Measurements from ENCODE around the gene PEPD.

Gene PEPD

GRCh38 chr19:33373453-33374235 is 147.9 kb downstream of the PEPD start, which contains the start of gene CEBPG:
CEBPG (plus strand) TSS chr19:33373709; CDS start chr19:33379240, 5,531 bp downstream.
- H3K4me2 ChIP-seq = peak within 1 kb of the TSS; percentile 86
- H2AFZ ChIP-seq (ENCODE audit: low read depth) = peak within 1 kb of the TSS; percentile 79
- peaks cover 46% of the 10 kb centered on the region for H3K79me2 ChIP-seq (ENCODE audit: insufficient read depth, low read depth)
- peaks cover 39% of the 10 kb centered on the region for H3K4me1 ChIP-seq (ENCODE audit: low read depth, poor library complexity, severe bottlenecking)
- peak within 1 kb of the TSS; percentile 95 for H3K27ac ChIP-seq
- no peaks in the 10 kb centered on the region for H3K36me3 ChIP-seq (ENCODE audit: insufficient read depth)
- peaks cover 25% of the 10 kb centered on the region for H4K20me1 ChIP-seq (ENCODE audit: insufficient read depth)
- H3K9ac ChIP-seq = peak within 1 kb of the TSS; percentile 98
- H3K4me3 ChIP-seq (IDR thresholded peaks at IDR 0.05; ENCODE audit: insufficient read depth, low read depth, low read length) = peak within 1 kb of the TSS; percentile 45
- TF ChIP-seq CTCF (conservative IDR thresholded peaks at IDR 0.05; ENCODE audit: low read depth, low read length) = no peak
- H3K27me3 ChIP-seq (ENCODE audit: insufficient read depth, low read depth) = no peaks in the 10 kb centered on the region

- H3K4me2 ChIP-seq = no peak overlapping the region
These were observed 150.8 kb downstream of the PEPD start for GRCh38 chr19:33370783-33371182.

DNA sequence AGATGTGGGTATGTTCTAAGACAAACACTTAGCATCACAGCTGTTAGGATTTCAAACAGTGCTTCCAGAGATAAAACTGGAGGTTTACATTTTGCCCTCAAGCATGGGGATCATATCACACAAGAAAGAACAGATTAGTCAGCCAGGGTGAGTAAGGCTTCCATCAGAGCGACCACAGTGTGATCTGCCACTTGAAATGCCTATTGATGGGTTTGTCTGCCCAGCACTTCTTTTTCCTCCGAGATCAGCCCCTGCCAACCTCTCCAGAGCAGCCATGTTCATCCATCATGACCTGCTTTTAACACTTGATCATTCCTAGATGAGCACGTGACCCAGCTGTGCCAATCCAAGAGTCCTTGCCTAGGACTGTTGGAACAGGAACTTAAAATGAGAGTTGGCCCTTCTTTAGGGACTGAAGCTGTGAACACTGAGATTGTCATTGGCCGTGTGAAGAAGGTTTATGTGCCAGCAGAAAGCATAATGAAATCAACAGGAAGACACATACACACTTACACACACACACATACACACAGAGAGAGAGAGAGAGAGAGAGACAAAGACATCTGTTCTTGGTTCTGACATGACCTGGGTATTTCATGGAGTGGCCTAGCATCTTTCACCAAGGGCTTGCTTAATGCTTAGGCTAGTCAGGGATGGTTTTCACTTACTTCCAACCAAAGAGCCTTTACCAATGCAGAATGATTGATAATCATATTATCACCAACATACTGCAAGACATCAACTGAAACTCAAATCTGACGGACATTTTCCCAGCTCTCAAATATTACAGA is 153.3 kb downstream of the PEPD start:
- Histone ChIP-seq H3K9ac (no peak overlapping the region), H3K79me2 (ENCODE audit: insufficient read depth, low read depth) (no peaks in the 10 kb centered on the region), H3K27me3 (ENCODE audit: insufficient read depth, low read depth) (no peaks in the 10 kb centered on the region), H3K4me3 (IDR thresholded peaks at IDR 0.05; ENCODE audit: insufficient read depth, low read depth, low read length) (no peak overlapping the region), H2AFZ (ENCODE audit: low read depth) (no peak overlapping the region), H3K4me2 (no peak overlapping the region), H3K4me1 (ENCODE audit: low read depth, poor library complexity, severe bottlenecking) (no peaks in the 10 kb centered on the region), H3K36me3 (ENCODE audit: insufficient read depth) (no peaks in the 10 kb centered on the region), H4K20me1 (ENCODE audit: insufficient read depth) (no peaks in the 10 kb centered on the region), H3K27ac (no peak overlapping the region)
- TF ChIP-seq CTCF (conservative IDR thresholded peaks at IDR 0.05; ENCODE audit: low read depth, low read length) = no peak

More at GRCh38 chr19:33370783-33371182, 150.8 kb downstream of the PEPD start:
- no peaks in the 10 kb centered on the region for H3K27me3 ChIP-seq (ENCODE audit: insufficient read depth, low read depth)
- peaks cover 12% of the 10 kb centered on the region for H3K4me1 ChIP-seq (ENCODE audit: low read depth, poor library complexity, severe bottlenecking)
- peaks cover 18% of the 10 kb centered on the region for H3K79me2 ChIP-seq (ENCODE audit: insufficient read depth, low read depth)
- no peak overlapping the region for H3K4me3 ChIP-seq (IDR thresholded peaks at IDR 0.05; ENCODE audit: insufficient read depth, low read depth, low read length)
- no peak overlapping the region for H3K9ac ChIP-seq
- no peak for TF ChIP-seq CTCF (conservative IDR thresholded peaks at IDR 0.05; ENCODE audit: low read depth, low read length)
- H3K36me3 ChIP-seq (ENCODE audit: insufficient read depth) = no peaks in the 10 kb centered on the region
- peaks cover 14% of the 10 kb centered on the region for H4K20me1 ChIP-seq (ENCODE audit: insufficient read depth)
- H3K27ac ChIP-seq = no peak overlapping the region
- H2AFZ ChIP-seq (ENCODE audit: low read depth) = no peak overlapping the region

DNA sequence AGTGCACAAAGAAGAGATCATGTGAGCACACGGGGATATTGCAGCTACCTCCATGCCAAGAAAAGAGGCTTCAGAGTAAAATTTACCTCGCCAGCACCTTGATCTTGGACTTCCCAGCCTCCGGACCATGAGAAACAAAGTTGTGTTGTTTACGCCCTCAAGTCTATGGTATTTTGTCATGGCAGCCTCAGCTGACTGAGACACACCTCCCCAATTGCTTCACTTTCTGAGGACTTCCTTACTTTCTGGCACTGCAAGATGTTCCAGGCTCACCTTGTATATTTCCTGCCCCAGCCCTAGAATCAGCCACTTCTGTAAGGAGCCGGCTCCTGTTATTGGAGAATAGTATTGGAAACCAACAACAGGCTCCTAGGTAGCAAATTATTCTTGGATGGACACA is 154.7 kb downstream of the PEPD start:
- no peaks in the 10 kb centered on the region for H3K36me3 ChIP-seq (ENCODE audit: insufficient read depth)
- no peak overlapping the region for H3K4me2 ChIP-seq
- H3K9ac ChIP-seq = no peak overlapping the region
- no peaks in the 10 kb centered on the region for H4K20me1 ChIP-seq (ENCODE audit: insufficient read depth)
- no peak overlapping the region for H2AFZ ChIP-seq (ENCODE audit: low read depth)
- no peaks in the 10 kb centered on the region for H3K27me3 ChIP-seq (ENCODE audit: insufficient read depth, low read depth)
- H3K79me2 ChIP-seq (ENCODE audit: insufficient read depth, low read depth) = no peaks in the 10 kb centered on the region
- H3K27ac ChIP-seq = no peak overlapping the region
- no peak for TF ChIP-seq CTCF (conservative IDR thresholded peaks at IDR 0.05; ENCODE audit: low read depth, low read length)
- no peak overlapping the region for H3K4me3 ChIP-seq (IDR thresholded peaks at IDR 0.05; ENCODE audit: insufficient read depth, low read depth, low read length)
- no peaks in the 10 kb centered on the region for H3K4me1 ChIP-seq (ENCODE audit: low read depth, poor library complexity, severe bottlenecking)
